Measurements from ENCODE around the gene PCNX2.

DNA sequence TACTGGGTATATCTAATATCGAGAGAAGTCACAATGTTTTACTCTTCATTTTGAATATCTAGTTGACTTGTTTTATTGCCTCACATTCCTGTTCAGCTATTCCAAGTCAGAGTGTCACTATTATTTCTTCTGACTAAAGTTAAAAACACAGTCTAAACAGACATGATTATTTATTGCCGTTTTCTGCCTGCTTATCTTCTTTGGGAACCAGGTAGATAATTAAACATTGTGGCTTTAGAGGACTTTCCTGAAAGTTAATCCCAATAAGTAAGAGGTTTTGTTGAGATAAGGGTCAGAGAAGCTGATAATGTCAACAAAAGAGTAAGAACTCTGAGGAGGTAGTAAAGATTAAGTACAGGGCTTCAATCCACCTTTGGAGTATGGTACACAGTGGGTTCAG lies 53.8 kb downstream of the PCNX2 start:
- TF ChIP-seq, protein P1, sequence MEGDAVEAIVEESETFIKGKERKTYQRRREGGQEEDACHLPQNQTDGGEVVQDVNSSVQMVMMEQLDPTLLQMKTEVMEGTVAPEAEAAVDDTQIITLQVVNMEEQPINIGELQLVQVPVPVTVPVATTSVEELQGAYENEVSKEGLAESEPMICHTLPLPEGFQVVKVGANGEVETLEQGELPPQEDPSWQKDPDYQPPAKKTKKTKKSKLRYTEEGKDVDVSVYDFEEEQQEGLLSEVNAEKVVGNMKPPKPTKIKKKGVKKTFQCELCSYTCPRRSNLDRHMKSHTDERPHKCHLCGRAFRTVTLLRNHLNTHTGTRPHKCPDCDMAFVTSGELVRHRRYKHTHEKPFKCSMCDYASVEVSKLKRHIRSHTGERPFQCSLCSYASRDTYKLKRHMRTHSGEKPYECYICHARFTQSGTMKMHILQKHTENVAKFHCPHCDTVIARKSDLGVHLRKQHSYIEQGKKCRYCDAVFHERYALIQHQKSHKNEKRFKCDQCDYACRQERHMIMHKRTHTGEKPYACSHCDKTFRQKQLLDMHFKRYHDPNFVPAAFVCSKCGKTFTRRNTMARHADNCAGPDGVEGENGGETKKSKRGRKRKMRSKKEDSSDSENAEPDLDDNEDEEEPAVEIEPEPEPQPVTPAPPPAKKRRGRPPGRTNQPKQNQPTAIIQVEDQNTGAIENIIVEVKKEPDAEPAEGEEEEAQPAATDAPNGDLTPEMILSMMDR (IDR thresholded peaks at IDR 0.05): no peak
- TF ChIP-seq EP300 (IDR thresholded peaks at IDR 0.05) (no peak), POLR2A (IDR thresholded peaks at IDR 0.05) (no peak), POLR2AphosphoS5 (IDR thresholded peaks at IDR 0.05) (no peak)

All from sigmoid colon (tissue), 4 donors.